GM04504 (cell line): ENCODE measurements around the gene TFAM.

Experiments
- DNase-seq: peaks from one replicate; pipeline ENCODE4 v3.0.0-alpha.2; 2012; ENCODE audit warnings: low read depth

TFAM gene

DNA sequence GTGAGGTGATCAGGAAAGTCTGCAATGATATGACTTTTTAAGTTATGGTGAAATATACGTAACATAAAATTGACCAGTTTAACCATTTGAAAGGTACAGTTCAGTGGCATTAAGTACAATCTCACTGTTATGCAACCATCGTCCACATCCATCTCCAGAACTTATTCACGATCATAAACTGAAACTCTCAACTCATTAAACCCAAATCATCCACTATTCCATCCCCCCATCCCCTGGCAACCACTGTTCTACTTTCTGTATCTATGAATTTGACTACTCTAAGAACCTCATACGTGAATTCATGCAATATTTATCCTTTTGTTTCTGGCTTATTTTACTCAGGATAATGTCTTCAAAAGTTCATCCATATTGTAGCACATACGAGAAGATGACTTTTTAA is 48.4 kb downstream of the TFAM start:
- DNase-seq = no peak

DNA sequence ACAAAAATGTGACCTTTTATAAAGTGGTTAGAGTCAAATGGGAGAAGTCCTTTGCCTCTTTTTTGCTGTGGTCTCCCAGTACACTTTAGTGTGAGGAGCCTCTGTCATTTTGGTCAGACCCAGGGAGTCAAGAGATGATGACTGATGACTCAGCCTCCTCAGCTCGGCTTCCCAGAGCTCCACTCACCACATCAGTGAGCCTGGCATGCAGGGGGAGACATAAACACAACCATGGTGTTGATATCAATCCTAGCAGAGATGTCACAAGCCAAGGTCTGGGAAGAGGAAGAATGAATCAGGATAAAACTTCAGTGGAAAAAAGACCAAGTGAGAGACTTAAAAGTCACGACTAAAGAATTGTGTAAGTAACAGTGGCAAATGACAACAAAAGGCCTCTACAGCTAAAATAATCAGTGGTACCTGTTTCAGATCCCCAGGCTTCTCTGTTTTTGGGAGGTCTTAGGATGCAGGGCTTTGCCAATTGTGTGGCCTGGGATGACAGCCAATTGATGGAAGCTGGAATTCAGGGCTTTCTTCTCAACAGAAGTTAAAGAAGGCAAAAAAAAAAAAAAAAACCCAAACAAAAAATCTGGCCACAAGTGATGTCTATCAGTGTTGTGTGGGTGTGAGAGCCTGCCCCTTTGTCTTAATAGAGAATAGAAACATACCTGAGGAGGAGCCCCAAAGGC is 50.2 kb downstream of the TFAM start:
- peak; percentile 98 for DNase-seq

DNA sequence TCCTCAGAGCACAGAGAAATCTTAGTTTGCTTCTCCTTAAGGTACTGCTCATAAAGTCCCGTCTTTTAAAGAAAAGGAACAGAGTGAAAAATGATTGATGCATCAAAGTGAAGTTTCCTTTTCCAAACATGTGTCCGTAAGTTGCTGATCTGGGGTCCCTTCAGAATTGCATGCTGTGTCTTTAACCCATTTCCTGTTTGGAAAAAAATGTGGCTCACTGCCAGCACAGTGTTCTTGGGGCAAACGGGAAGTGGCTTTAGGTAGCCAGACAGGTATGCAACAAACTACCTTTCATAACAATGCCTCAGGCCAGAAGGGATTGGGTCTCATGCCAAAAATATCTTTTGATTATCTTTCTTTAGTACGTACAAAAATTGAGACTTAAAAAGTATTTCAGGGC is 50.9 kb downstream of the TFAM start:
- no peak for DNase-seq

DNA sequence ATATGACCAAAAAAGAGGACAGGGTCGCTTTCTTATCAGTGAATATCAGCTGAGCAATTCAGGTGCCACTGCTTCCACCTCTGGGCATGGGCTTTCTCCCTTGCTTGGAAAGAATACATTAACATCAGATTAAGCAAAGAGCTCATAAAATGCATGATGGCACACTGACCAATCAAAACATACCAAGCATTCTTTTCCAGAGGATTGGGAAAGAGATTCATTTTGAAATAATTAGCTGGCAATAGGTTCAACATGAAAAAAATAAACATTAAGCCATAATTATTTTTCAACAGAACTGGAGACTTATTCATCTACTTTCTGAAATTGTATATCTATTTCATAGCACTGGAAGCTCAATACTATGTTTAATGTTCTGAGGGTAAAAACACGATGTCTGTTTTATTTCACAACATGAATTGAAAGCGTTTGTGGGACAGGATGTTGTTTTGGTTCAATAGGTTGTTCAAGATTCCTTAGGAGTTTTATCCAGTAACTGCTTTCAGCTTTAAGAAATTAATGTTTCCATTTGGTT is 53.2 kb downstream of the TFAM start:
- peak; percentile 48 for DNase-seq

DNA sequence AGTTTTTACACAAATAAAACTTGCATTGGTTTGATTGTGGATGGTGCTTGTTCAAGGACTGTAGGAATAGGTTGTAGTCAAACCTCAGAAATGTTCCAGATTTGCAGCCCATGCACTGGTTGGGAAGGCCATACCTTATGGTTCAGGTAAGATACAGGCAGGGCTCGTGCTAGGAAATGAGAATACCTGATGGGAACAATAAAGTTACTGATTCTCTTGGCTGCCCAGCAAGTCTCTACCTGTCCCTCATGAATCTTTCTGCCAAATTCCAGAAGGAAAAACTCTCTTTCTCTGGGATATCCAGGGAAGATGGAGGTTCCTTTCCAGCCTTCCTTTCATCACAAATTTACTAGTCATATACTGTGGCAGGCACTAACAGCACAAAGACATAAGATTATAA is 53.8 kb downstream of the TFAM start:
- DNase-seq = no peak

DNA sequence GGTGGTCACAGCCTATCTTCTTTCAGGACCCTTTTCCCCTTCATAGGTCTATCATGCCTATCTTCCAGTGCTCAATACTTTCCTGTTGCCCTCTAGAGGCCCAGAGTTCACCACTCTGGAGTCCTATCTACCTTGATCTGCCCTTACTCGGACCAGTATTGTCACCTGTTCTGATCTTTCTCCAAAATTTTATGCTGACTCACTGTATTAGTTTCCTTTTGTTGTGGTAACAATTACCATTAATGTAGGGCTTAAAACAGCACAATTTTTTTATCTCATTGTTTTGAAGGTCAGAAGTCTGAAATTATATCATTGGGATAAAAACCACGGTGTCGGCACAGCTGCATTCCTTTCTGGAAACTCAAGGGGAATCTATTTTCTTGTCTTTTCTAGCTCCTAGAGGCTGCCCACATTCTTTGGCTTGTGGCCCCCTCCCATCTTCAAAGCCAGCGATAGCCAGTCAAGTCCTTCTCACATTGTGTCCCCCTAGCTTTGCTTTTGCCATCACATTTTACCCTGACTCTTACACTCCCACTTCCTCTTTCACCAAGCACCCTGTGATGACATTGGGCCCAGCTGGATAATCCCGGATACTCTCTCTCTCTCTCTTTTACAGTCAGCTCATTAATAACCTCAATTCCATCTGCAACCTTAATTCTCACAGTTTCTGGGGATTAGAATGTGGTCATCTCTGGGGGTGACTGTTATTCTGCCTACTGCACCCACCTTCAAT is 54.6 kb downstream of the TFAM start:
- no peak for DNase-seq

DNA sequence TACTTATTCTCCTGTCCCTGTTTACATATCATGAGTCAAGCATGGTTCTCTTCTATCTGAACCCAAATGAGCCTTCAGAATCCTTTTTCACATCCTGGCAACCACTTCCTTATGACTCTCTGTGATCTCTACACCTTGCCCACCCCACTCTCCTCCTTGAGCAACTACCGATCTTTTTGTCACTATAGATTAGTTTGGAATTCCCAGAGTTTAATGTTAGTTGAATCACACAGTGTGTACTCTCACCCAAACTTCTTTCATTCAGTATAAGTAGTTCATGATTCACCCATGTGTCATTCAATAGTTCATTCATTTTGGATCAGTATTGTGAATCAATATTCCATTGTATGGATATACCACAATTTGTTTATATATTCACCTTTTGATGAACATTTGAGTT is 55.3 kb downstream of the TFAM start:
- no peak for DNase-seq

DNA sequence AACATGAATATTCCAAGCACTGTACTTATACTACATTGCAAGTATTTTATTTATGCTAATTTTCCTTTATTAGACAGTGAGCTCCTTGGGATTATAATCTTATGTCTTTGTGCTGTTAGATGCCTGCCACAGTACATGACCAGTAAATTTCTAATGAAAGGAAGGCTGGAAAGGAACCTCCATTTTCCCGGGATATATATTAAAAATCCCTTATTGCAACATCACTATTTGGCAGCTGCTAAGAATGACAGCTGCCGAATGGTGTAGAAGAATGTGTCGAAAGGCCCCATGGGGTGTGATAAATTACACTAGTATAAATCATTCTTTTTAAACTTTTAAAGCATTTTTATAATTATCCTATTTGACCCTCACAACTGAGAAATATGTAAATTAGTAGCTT is 59.1 kb downstream of the TFAM start:
- no peak for DNase-seq

DNA sequence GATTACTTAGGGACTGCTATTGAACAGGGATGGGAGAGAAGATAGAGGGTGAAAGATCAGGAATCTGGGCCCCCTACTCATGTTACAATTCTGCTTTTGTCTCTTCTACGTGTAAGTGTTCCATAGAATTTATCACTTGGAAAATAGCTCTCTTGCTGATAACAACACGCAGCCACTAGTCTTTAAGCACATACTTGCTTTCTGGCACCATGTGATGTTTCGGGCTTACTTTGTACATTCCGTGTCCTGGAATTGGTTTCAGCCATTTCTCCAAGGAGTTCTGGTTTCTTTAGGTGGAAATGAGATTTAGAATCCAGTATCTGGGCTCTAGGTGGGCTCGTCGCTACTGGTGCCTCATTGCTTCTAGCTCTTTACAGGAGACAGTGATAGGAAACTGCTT is 59.7 kb downstream of the TFAM start:
- DNase-seq = no peak

DNA sequence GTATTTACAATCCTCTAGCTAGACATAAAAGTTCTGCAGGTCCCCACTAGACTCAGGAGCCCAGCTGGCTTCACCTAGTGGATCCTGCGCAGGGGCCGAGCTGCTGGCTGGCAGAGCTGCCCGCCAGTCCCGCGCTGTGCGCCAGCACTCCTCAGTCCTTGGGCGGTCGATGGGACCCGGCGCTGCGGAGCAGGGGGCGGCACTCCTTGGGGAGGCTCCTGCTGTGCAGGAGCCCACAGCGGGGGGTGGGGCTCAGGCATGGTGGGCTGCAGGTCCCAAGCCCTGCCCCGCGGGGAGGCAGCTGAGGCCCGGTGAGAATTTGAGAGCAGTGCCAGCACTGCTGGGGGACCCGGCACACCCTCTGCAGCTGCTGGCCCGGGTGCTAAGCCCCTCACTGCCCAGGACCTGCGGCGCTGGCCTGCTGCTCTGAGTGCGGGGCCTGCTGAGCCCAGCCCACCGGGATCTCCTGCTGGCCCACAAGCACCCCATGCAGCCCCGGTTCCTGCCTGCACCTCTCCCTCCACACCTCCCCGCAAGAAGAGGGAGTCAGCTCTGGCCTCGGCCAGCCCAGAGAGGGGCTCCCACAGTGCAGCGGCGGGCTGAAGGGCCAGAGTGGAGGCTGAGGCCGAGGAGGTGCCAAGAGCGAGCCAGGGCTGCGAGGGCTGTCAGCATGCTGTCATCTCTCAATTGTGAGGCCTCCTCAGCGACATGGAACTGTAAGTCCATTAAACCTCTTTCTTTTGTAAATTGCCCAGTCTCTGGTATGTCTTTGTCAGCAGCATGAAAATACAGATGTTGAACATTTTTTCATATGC is 63.1 kb downstream of the TFAM start:
- DNase-seq = no peak
